GM15510 (cell line): ENCODE data around the gene WFDC2.

Experiments used
- POLR2A ChIP-seq: IDR thresholded peaks from 3 replicates; pipeline ENCODE4 v1.6.1; 2011; ENCODE audit warnings: borderline replicate concordance; ENCODE audit not compliant: insufficient read length; ENCODE audit errors: extremely low read depth

The WFDC2 gene

DNA sequence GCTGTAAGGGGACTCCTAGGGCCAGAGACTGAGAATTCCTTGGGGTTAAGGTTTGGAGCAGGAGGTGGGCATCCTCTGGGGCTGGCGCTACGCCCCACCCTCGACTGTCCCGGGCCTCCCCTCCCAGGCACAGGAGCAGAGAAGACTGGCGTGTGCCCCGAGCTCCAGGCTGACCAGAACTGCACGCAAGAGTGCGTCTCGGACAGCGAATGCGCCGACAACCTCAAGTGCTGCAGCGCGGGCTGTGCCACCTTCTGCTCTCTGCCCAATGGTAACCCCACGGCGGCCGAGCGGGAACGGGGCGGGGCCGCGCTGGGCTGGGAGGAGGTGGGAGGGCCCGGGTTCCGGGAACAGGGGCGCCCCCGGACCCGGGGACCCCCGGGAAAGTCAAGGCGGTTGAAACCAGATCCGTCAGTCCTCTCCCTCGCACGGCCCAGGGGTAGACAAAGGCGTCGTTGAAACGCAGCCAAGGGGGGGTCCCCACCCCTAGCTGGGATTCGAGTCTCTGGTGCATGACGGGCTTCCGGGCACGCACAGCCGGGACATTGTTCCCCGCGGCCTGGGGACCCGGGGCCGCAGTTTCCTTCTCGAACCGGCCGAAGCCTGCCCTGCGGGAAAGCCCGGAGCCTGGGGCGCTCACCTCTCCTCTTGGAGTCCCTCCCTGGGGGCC is 844 bp downstream of the WFDC2 start:
- no peak for TF ChIP-seq POLR2A

DNA sequence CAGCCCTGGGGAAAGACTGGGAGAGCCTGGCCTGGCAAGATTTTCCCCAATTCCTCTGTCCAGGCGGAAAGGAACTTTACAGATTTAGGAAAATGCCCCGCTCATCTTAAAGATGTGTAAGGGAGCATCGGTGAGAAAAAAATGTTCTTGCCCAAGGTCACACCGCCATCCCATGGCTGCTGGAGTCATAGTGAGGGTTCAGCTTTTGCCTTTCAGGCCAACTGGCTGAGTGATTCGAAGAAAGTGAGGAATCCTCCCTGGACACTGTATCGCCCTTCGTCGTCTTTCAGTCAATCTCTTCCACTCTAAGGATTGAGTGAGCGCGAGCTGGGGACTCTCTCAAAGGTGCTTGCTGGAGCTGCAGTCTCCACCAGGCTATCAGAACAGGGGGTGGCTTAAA is 1.4 kb downstream of the WFDC2 start:
- no peak for TF ChIP-seq POLR2A

DNA sequence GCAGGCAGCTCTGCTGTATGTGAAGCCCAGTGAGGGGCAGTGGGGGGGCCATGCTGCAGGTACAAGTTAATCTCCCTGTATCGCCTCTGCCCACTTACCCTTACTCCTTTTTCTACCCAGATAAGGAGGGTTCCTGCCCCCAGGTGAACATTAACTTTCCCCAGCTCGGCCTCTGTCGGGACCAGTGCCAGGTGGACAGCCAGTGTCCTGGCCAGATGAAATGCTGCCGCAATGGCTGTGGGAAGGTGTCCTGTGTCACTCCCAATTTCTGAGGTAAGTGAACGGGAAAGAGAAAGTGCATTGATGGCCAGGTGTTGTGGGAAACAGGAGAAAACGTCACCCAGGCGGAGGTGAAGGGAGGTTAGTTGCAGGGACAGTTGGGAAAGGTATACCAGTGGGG is 10.3 kb downstream of the WFDC2 start:
- TF ChIP-seq POLR2A, result no peak

DNA sequence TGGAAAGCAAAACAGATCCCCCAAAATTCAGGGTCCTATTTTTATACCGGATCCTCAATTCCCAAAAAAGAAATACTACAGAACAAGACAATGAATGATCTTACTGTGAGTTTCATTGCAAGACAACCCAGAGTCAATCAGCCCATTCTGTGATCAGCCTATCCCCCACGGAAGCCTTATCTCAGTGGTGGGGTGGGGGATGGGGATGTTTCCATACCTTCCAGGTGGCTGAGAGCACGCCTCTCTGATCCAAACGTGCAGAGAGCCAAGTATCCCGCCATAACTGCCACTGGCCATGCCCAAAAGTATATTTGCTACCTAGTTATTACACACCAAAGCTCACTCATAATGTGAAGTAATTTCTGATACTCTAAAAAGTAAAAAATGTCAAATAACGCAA is 15.1 kb downstream of the WFDC2 start:
- no peak for TF ChIP-seq POLR2A

DNA sequence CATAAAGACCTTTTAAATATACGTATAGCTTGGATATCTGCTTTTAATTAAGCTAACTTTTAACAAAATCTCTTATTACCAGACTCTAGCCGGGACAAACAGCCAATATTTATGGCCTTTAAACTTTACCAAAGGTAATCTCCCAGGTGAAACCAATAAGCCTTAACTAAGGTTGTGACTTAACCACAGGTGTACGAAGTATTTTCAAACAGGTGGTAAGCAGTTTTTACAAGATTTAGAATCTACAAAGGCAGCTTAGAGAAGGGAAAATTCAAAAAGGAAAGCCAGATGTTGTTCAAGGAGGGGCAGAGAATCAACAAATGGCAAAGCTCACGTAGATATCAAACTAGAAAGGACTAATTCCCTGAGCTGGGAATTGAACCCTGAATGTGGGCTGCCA is 15.8 kb downstream of the WFDC2 start:
- no peak for TF ChIP-seq POLR2A

DNA sequence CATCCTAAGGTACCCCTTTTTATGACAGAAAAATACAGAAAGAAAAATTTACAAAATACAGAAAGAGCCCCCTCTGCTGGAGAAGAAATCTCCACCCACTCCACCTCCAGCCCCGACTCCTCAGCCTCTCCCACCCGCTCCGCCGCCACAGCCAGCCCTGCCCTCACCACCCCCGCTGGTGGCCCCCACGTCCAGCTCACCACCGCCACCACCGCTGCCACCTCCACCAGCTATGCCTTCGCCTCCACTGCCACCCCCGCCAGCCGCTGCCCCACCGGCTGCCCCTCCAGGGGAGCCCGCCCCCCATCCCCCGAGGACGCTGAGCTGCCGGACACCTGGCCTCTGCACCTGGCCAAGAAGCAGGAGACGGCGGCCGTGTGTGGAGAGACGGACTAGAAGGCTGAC is 17.7 kb downstream of the WFDC2 start:
- no peak for TF ChIP-seq POLR2A

DNA sequence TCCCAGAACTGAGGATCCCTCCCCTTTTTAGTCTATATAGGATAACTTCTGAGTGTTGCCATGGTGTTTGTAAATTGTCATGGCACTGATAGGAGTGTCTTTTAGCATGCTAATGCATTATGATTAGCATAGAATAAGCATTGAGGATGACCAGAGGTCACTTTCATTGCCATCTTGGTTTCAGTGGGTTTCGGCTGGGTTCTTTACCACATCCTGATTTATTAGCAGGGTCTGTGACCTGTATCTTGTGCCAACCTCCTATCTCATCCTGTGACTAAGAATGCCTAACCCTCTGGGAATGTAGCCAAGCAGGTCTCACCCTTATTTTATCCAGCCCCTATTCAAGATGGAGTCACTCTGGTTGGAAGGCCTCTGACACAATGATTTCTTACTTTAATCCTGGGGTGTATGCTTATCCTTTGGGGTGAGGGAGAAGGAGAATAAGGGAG is 19.6 kb downstream of the WFDC2 start:
- TF ChIP-seq POLR2A, result no peak

DNA sequence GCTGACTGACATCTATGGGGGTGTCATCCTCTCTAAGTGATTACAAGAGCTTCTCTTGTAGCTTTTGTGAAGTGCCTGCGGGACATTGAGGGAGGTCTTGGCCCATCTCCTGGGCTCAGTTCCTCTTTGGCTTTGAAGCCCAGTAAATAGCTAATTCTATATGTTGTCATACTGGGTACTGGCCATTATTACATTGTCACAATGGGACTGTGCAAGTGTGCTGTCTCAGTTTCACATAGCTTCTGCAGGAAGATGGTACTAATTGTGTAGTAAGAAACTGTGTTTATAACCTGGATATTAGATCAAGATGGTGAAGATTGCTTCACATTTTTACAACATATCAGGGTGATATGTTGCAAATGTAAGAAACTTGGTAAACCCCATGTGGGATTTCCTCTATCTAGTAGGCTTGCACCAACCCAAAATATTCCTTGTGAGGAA is 26.0 kb downstream of the WFDC2 start:
- TF ChIP-seq POLR2A, result no peak

DNA sequence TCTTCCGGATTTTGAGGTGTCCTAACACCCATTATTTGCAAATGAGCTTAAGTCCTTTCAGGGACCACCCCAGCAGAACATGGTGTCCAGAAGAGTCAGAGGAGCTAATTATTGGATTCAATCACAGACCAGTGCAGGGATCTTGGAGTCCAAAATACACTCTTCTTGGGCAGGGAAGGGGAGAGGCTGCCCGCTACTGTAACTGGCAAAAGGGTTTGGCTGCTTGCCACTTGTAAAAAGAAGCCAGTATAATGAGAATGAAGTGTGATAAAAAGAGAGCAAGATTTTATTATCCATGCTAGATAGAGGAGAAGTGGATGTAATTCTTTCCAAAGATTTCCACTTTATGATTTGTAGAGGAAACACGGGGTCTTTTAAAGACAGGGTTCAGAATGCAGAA is 26.6 kb downstream of the WFDC2 start:
- no peak for TF ChIP-seq POLR2A

DNA sequence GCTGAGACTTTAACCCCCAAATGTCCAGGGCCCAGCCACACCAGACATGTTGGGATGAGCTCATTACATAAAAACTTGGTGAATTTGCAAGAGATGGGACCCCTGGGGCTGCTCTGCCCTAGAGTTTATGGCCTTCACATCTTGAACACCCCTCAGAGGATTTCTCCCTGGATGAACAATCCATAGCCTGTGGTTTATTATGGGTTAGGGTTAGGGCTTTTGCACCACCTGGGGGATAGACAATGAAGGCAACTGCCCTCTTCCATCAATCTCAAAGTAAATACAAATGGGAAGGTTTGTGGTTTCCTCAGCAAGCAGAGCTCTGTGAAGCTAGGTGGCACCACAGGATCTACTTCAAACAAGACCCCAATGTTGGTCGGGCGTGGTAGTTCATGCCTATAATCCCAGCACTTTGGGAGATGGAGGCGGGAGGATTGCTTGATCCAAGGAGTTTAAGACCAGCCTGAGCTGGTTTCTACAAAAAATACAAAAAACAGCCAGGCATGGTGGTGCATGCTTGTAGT is 28.5 kb downstream of the WFDC2 start:
- TF ChIP-seq POLR2A, result no peak

DNA sequence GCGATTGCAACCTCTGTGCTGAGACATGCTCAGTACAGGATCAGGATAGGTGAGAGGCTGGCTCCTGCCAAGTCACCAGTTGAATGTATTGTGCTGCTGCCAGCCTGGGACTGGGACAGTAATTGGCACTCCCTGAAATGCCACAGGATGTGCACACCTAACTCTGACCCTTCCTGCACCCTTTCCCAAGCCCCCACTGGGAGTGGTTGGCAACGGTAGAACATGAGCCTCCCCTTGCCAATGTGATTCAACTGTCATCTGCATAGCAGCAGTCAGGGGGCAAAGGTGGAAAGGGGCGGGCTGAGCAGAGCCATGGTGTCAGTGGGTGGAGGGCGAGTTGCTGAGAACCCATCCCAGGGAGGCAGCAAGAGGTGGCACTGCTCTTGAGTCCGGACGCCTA is 30.5 kb downstream of the WFDC2 start:
- no peak for TF ChIP-seq POLR2A

DNA sequence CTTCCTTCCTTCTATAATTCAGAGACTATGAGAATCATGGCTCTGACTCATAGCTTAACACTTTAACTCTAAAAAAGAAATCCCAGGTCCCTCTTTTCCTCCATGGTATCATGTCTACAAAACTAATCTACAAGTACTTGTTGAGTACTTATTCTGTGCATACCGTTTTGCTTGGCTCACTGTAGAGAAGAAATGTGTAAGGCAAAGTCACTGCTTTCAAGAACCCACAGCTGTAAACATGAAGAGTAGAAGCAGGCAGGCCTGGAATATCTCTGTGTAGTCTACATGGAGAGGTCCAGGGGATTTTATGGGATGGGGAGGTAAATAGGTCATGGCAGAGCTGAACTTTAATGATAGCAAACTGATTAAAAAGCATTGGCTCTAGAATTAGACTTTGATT is 32.0 kb downstream of the WFDC2 start:
- TF ChIP-seq POLR2A, result no peak

DNA sequence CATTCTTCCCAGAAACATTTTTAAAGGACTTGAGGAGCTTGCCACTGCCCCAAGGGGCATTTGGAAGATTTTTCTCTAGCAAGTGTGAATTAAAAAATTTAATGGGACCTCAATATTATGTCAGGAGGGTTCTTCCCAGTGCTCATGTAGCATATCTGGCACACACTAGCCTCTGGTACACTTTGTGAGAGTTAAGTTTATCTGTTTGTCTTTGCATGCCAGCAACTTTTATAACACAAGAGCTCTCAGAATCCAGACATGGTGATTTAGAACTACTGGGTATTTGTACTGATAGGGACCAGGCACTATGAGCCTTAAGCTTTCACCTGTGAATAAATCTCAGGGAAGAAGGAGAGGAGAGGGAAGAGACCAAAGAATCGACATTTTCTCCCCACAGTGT is 33.0 kb downstream of the WFDC2 start:
- no peak for TF ChIP-seq POLR2A

DNA sequence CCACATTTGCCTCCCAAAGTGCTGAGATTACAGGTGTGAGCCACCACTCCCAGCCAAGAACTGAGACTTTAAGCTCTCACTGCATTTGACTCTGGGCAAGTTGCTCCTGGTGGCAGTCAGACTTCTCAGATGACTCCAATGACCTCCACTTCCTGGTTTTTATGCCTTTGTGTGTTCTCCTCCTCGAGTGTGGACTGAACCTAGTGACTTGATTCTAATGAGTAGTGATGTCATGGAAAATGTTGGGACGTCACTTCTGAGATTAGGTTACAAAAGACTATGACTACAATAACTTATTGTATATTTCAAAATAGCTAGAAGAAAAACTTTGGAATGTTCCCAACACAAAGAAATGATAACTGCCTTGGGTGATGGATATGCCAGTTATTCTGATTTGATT is 33.9 kb downstream of the WFDC2 start:
- TF ChIP-seq POLR2A, result no peak

DNA sequence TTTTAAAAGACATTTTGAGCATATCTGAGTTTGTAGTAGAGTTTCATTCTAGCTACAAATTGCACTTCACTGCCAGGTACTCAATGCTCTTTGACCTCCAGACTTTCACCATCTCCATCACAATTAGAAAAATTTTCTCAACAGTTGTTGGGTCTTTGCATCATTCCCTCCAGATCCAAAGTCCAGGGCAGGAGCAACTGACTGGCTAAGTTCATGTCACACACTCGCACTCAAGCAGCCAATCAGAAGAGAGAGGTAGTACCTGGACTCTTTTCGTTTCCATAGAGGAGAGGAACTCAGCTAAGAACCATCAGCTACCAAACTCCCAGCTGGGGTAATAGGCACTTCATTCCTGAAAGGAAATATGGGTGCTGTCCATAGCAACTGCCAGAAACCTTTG is 36.8 kb downstream of the WFDC2 start:
- TF ChIP-seq POLR2A, result no peak

DNA sequence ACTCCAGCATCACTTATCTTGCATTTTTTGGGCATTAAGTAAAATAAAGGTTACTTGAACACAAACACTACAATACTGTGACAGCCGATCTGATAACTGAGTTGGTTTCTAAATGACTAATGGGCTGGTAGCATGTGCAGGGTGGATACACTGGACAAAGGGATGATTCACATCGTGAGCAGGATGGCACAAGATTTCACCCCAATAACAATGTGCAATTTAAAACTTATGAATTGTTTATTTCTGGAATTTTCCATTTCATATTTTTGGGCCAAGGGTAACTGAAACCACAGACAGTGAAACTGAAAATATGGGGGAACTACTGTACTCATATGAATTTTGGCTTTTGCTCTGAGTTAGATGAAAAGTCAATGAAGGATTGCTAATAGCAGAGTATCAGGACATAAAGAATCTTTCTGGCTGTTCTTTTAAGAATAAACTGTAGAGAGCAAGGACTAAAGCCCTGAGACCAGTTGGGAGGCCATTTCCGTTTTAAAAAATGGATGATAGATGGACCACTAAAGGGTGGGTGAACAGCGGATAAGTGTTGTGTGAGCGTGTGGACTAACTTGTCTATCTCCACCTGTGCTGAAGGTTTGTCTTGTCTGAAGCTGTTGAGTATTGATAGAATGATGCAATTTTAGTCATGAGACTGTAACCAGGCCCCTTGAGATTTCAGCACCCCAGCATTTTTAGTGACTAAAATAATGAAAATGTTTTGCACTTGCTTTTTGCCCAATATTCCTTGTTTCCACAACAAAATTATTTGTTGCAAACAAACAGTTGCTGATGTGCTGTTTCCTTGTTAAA is 37.7 kb downstream of the WFDC2 start:
- TF ChIP-seq POLR2A, result no peak
